Ammon's horn (tissue), 1 donor: Measurements from ENCODE around the gene ERBB4.

Experiments
- DNase-seq: peaks from one replicate; pipeline ENCODE4 v3.0.0-alpha.2; 2016; ENCODE audit warnings: low spot score

The ERBB4 gene

GRCh38 chr2:211823886-211824479, 714.6 kb downstream of the ERBB4 start:
- DNase-seq, result no peak

- no peak for DNase-seq
These were observed 715.8 kb downstream of the ERBB4 start for GRCh38 chr2:211822686-211823335.

- DNase-seq, result no peak
These were observed 721.8 kb downstream of the ERBB4 start for GRCh38 chr2:211816754-211817153.

- DNase-seq, result no peak
These were observed 726.0 kb downstream of the ERBB4 start for GRCh38 chr2:211812587-211812986.

- no peak for DNase-seq
These were observed 735.9 kb downstream of the ERBB4 start for GRCh38 chr2:211802666-211803065.

GRCh38 chr2:211800001-211800400, 738.6 kb downstream of the ERBB4 start:
- peak; percentile 24 for DNase-seq

- DNase-seq, result no peak
These were observed 739.7 kb downstream of the ERBB4 start for GRCh38 chr2:211798868-211799267.

GRCh38 chr2:211793690-211794089, 744.9 kb downstream of the ERBB4 start:
- DNase-seq, result no peak

GRCh38 chr2:211789982-211790381, 748.6 kb downstream of the ERBB4 start:
- no peak for DNase-seq

GRCh38 chr2:211766689-211767088, 771.9 kb downstream of the ERBB4 start:
- no peak for DNase-seq

- no peak for DNase-seq
These were observed 776.1 kb downstream of the ERBB4 start for GRCh38 chr2:211762479-211762878.

- DNase-seq, result no peak
These were observed 778.5 kb downstream of the ERBB4 start for GRCh38 chr2:211760103-211760502.

GRCh38 chr2:211756266-211756665, 782.3 kb downstream of the ERBB4 start:
- DNase-seq, result no peak

GRCh38 chr2:211755187-211755586, 783.4 kb downstream of the ERBB4 start:
- no peak for DNase-seq

- DNase-seq, result no peak
These were observed 786.8 kb downstream of the ERBB4 start for GRCh38 chr2:211751848-211752247.

- DNase-seq, result no peak
These were observed 790.3 kb downstream of the ERBB4 start for GRCh38 chr2:211748339-211748738.

GRCh38 chr2:211745295-211746097, 793.1 kb downstream of the ERBB4 start:
- peak; percentile 75 for DNase-seq

GRCh38 chr2:211744379-211744778, 794.2 kb downstream of the ERBB4 start:
- peak; percentile 31 for DNase-seq

- no peak for DNase-seq
These were observed 796.6 kb downstream of the ERBB4 start for GRCh38 chr2:211741966-211742365.

GRCh38 chr2:211737282-211737681, 801.3 kb downstream of the ERBB4 start:
- no peak for DNase-seq

GRCh38 chr2:211730215-211730614, 808.4 kb downstream of the ERBB4 start:
- DNase-seq, result peak; percentile 37

GRCh38 chr2:211729433-211729832, 809.2 kb downstream of the ERBB4 start:
- no peak for DNase-seq

- DNase-seq, result peak; percentile 69
These were observed 813.7 kb downstream of the ERBB4 start for GRCh38 chr2:211724933-211725332.
